HEK293 (cell line): ENCODE measurements around the gene SNRPD3.
A peak's percentile ranks its signal among the peaks of the same experiment; 100 is the strongest.

Source experiments
- ATF2 ChIP-seq: fragments of 450-650 bp; formaldehyde crosslinking; IDR thresholded peaks from 2 replicates; pipeline ENCODE4 v1.5.1; 2016; ENCODE audit warnings: missing biosample characterization, missing genetic modification characterization, low read depth
- FEZF1 ChIP-seq: fragments of 450-650 bp; formaldehyde crosslinking; IDR thresholded peaks from 2 replicates; pipeline ENCODE4 v1.5.1; 2016; ENCODE audit warnings: missing biosample characterization, missing genetic modification characterization
- HOXC10 ChIP-seq: sonication (generic); formaldehyde crosslinking; IDR thresholded peaks from 2 replicates; pipeline ENCODE4 v1.8.1; 2023; ENCODE audit warnings: mild to moderate bottlenecking, missing genetic modification reagents
- IKZF3 ChIP-seq: fragments of 450-650 bp; IDR thresholded peaks from 2 replicates; pipeline ENCODE4 v1.5.0; 2018; ENCODE audit warnings: missing biosample characterization, mild to moderate bottlenecking, missing genetic modification characterization, moderate library complexity
- KLF10 ChIP-seq: fragments of 450-650 bp; IDR thresholded peaks from 2 replicates; pipeline ENCODE4 v1.5.1; 2018; ENCODE audit warnings: missing biosample characterization, mild to moderate bottlenecking, missing genetic modification characterization
- OSR2 ChIP-seq: fragments of 450-650 bp; formaldehyde crosslinking; IDR thresholded peaks from 2 replicates; pipeline ENCODE4 v1.5.1; 2016; ENCODE audit warnings: missing biosample characterization, missing genetic modification characterization
- OVOL3 ChIP-seq: fragments of 450-650 bp; formaldehyde crosslinking; IDR thresholded peaks from 2 replicates; pipeline ENCODE4 v1.5.1; 2016; ENCODE audit warnings: missing biosample characterization, missing genetic modification characterization
- PRDM4 ChIP-seq: fragments of 450-650 bp; formaldehyde crosslinking; IDR thresholded peaks from 2 replicates; pipeline ENCODE4 v1.5.1; 2017; ENCODE audit warnings: missing biosample characterization, missing genetic modification characterization
- PRDM6 ChIP-seq: fragments of 450-650 bp; formaldehyde crosslinking; IDR thresholded peaks from 2 replicates; pipeline ENCODE4 v1.5.1; 2017; ENCODE audit warnings: missing biosample characterization, missing genetic modification characterization
- REST ChIP-seq: fragments of 450-650 bp; formaldehyde crosslinking; IDR thresholded peaks from 2 replicates; pipeline ENCODE4 v1.5.1; 2016; ENCODE audit warnings: missing biosample characterization, missing genetic modification characterization
- SP2 ChIP-seq: fragments of 450-650 bp; formaldehyde crosslinking; IDR thresholded peaks from 2 replicates; pipeline ENCODE4 v1.5.1; 2016; ENCODE audit warnings: missing biosample characterization, missing genetic modification characterization
- SP3 ChIP-seq: fragments of 450-650 bp; formaldehyde crosslinking; IDR thresholded peaks from 2 replicates; pipeline ENCODE4 v1.5.1; 2016; ENCODE audit warnings: missing biosample characterization, missing genetic modification characterization
- ZNF132 ChIP-seq: fragments of 450-650 bp; formaldehyde crosslinking; IDR thresholded peaks from 2 replicates; pipeline ENCODE4 v1.5.1; 2017; ENCODE audit warnings: missing biosample characterization, missing genetic modification characterization, borderline replicate concordance
- ZNF274 ChIP-seq, 2 experiments: fragments of 200-500 bp in 1 of 2; fragments of 450-650 bp in 1 of 2; sonication (Bioruptor generic) in 1 of 2; formaldehyde crosslinking in 1 of 2; IDR thresholded peaks; 2 replicates each; pipeline versions ENCODE4 v1.5.1 to v1.6.1; 2014 to 2016; ENCODE audit warnings: borderline replicate concordance in 1 of 2, inconsistent platforms in 1 of 2, low read length in 1 of 2, missing biosample characterization in 1 of 2, missing genetic modification characterization in 1 of 2
- ZNF302 ChIP-seq: fragments of 450-650 bp; formaldehyde crosslinking; IDR thresholded peaks from 2 replicates; pipeline ENCODE4 v1.5.1; 2016; ENCODE audit warnings: missing biosample characterization, missing genetic modification characterization, low read depth
- ZNF324 ChIP-seq: fragments of 450-650 bp; formaldehyde crosslinking; IDR thresholded peaks from 2 replicates; pipeline ENCODE4 v1.5.1; 2016; ENCODE audit warnings: missing biosample characterization, missing genetic modification characterization
- ZNF518A ChIP-seq: fragments of 450-650 bp; formaldehyde crosslinking; conservative IDR thresholded peaks from 2 replicates; pipeline ENCODE4 v1.5.1; 2016; ENCODE audit warnings: low read depth, missing biosample characterization, missing genetic modification characterization
- ZNF600 ChIP-seq: fragments of 450-650 bp; formaldehyde crosslinking; IDR thresholded peaks from 2 replicates; pipeline ENCODE4 v1.5.1; 2016; ENCODE audit warnings: missing biosample characterization, missing genetic modification characterization
- ZNF704 ChIP-seq: fragments of 450-650 bp; formaldehyde crosslinking; IDR thresholded peaks from 2 replicates; pipeline ENCODE4 v1.5.1; 2016; ENCODE audit warnings: missing biosample characterization, missing genetic modification characterization
- ZNF785 ChIP-seq: fragments of 450-650 bp; formaldehyde crosslinking; IDR thresholded peaks from 2 replicates; pipeline ENCODE4 v1.5.1; 2016; ENCODE audit warnings: missing biosample characterization, missing genetic modification characterization
- ZNF791 ChIP-seq: fragments of 450-650 bp; formaldehyde crosslinking; IDR thresholded peaks from 2 replicates; pipeline ENCODE4 v1.5.1; 2016; ENCODE audit warnings: missing biosample characterization, missing genetic modification characterization
- ZNF843 ChIP-seq: fragments of 450-650 bp; formaldehyde crosslinking; IDR thresholded peaks from 2 replicates; pipeline ENCODE4 v1.5.1; 2016; ENCODE audit warnings: missing biosample characterization, missing genetic modification characterization
- ZXDB ChIP-seq: fragments of 450-650 bp; formaldehyde crosslinking; IDR thresholded peaks from 2 replicates; pipeline ENCODE4 v1.5.1; 2016; ENCODE audit warnings: missing biosample characterization, missing genetic modification characterization

The SNRPD3 gene

DNA sequence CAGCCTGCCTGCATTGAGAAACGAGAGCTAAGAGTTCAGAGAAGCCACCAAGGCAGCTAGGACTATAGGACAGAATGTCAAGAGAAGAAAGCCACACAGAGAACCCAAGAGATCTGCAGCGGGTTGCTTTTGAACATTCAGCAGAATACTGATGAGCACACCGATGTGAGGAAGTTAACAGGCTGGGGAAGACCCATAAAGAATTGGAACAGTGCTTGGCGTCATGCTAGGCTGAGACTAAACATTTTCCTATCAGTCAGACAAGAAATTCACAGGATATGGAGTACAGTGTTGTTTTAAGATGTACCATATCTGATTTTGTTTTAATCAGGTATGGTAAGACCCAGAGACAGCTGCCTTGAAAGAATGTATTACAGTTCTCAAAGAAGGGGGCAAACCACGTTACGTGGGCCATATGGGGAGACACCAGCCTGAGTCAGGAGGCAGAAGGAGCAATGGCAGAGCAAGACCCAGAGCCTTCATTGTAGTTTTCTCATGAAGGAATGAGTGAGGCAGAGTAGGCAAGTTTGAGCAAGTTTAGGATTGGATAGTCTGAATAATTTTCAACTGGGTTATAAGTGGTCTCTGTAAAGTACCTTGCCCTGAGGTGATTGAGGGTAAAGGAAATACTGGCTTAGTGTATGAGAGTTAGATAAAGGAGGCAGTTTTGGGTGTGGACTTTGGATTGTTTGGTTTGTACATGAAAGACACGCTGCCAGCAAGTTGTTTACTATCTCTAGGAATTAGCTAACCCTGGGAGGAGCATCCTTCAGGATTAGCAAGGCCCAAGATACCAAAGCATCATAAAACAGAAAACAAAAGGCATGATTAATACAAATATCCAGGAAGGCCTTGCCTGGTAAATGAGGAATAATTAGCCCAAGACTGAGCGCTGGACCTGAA is 22.8 kb downstream of the SNRPD3 start (continued):
- TF ChIP-seq ZNF843 (tag by site-specific recombination): peak; percentile 78
- TF ChIP-seq REST (tag by site-specific recombination): no peak
- peak; percentile 70; the same call in 1 of the 2 replicates for TF ChIP-seq OVOL3
- no peak for TF ChIP-seq ZNF785 (tag by site-specific recombination)
- TF ChIP-seq ZNF274 (IDR thresholded peaks at IDR 0.05; ENCODE audit: low read length): no peak
- TF ChIP-seq ZNF274 (tag by site-specific recombination; IDR thresholded peaks at IDR 0.05; ENCODE audit: borderline replicate concordance): no peak
- TF ChIP-seq PRDM6 (tag by site-specific recombination): peak; percentile 96; the same call in 1 of the 2 replicates
- peak; percentile 68 for TF ChIP-seq ZXDB
- TF ChIP-seq FEZF1: peak; percentile 86
- peak; percentile 92; the same call in 1 of the 2 replicates for TF ChIP-seq PRDM4 (tag by site-specific recombination)
- TF ChIP-seq OSR2 (tag by site-specific recombination): peak; percentile 92
- no peak; the same call in 1 of the 2 replicates for TF ChIP-seq SP2 (tag by site-specific recombination)
- TF ChIP-seq KLF10 (tag by site-specific recombination): peak; percentile 51; the same call in 1 of the 2 replicates
- TF ChIP-seq ZNF518A (tag by site-specific recombination): no peak
- 0 out of 2 replicates have a peak, but pooled peaks have one; percentile 47 for TF ChIP-seq IKZF3 (tag by site-specific recombination)
- TF ChIP-seq ZNF324 (tag by site-specific recombination): no peak
- peak; percentile 89 for TF ChIP-seq ZNF600 (tag by site-specific recombination)
- no peak for TF ChIP-seq SP3 (tag by site-specific recombination)
- TF ChIP-seq ATF2: no peak
- TF ChIP-seq ZNF791 (tag by site-specific recombination): no peak
- no peak for TF ChIP-seq ZNF302 (tag by site-specific recombination)
- TF ChIP-seq ZNF132: no peak
- no peak for TF ChIP-seq HOXC10 (CRISPR knock-in tag)
- no peak for TF ChIP-seq ZNF704 (tag by site-specific recombination)
